Thyroid gland (tissue), 4 donors: Measurements from ENCODE around the gene TNIK. TPM values are rescaled to one million over a fixed set of nuclear protein-coding genes. Genes with fewer than 3 reads are reported as not detected.

Experiments used
- DNase-seq, 2 donors: peaks; one replicate each; pipeline ENCODE4 v3.0.0-alpha.2; 2019
- H3K27ac ChIP-seq, 3 donors: fragments of 200-600 bp; sonication (generic); 1 replicate in 2 of 3; 2 replicates in 1 of 3; pipeline ENCODE4 v1.5.1; 2016 to 2019; ENCODE audit warnings: mild to moderate bottlenecking in 1 of 3, moderate library complexity in 1 of 3
- H3K27me3 ChIP-seq: fragments of 200-600 bp; sonication (generic); one replicate; pipeline ENCODE4 v1.5.1; 2019
- H3K36me3 ChIP-seq, 2 donors: fragments of 200-600 bp; sonication (generic); one replicate each; pipeline ENCODE4 v1.5.1; 2016 to 2019
- H3K4me1 ChIP-seq, 2 donors: fragments of 200-600 bp; sonication (generic); one replicate each; pipeline ENCODE4 v1.5.1; 2017 to 2019
- H3K4me3 ChIP-seq, 3 donors: fragments of 200-600 bp; sonication (generic); replicated peaks in 1 of 3; 1 replicate in 2 of 3; 2 replicates in 1 of 3; pipeline ENCODE4 v1.5.1; 2016; ENCODE audit warnings: mild to moderate bottlenecking in 1 of 3
- H3K9me3 ChIP-seq: fragments of 200-600 bp; sonication (generic); one replicate; pipeline ENCODE4 v1.5.1; 2017
- CTCF ChIP-seq, 6 experiments: fragments of 200-600 bp in 3 of 6; fragments of 450-650 bp in 3 of 6; sonication (generic) in 3 of 6; IDR thresholded peaks; one replicate each; pipeline ENCODE4 v1.5.1; 2016 to 2019; ENCODE audit warnings: antibody characterized with exemption in 6 of 6, mild to moderate bottlenecking in 2 of 6, inconsistent platforms in 1 of 6, moderate library complexity in 1 of 6
- POLR2A ChIP-seq, 2 donors: fragments of 450-650 bp; IDR thresholded peaks; one replicate each; pipeline ENCODE4 v1.6.1; 2017; ENCODE audit warnings: antibody characterized with exemption in 2 of 2, mild to moderate bottlenecking in 2 of 2, moderate library complexity in 1 of 2
- whole genome bisulfite sequencing, 2 donors: methylation state at CpG; one replicate each; pipeline ENCODE4 v1.1.5; 2017; 5-methylcytosine and 5-hydroxymethylcytosine counted together
- intact Hi-C: fragments of 100-400 bp; cut with DNase I; formaldehyde crosslinking; loops from one replicate; pipeline ENCODE4 v1.15.1; 2023
- total RNA-seq, 4 donors: library from RNA; depleted of rRNA; stranded (reverse); fragments of >200 nt; gene quantifications; one replicate each; pipeline ENCODE4 v1.2.3, GENCODE V29; 2016

TNIK gene
- total RNA-seq, 4 donors from 2014 or later = 29.7 to 84.1 (median 48.9) TPM

GRCh38 chr3:171116824-171117395 lies 343.3 kb downstream of the TNIK start:
- intact Hi-C loops = no loop called here
- WGBS, 2 donors = 81 to 92% methylated on average over 2 of the region's 2 CpGs

GRCh38 chr3:171116365-171116764 lies 343.8 kb downstream of the TNIK start:
- intact Hi-C loops = no loop called here
- Histone ChIP-seq H3K27me3 (no peaks in the 10 kb centered on the region), H3K36me3 (no peaks in the 10 kb centered on the region), H3K27ac (no peak overlapping the region), H3K4me1 (no peaks in the 10 kb centered on the region), H3K4me3 (no peak overlapping the region), H3K9me3 (no peaks in the 10 kb centered on the region)
- DNase-seq = no peak
- TF ChIP-seq CTCF (IDR thresholded peaks at IDR 0.05) (no peak), POLR2A (IDR thresholded peaks at IDR 0.05) (no peak)

More at GRCh38 chr3:171116824-171117395, 343.3 kb downstream of the TNIK start:
- Histone ChIP-seq H3K4me1 (no peaks in the 10 kb centered on the region), H3K27me3 (no peaks in the 10 kb centered on the region), H3K27ac (no peak overlapping the region), H3K36me3 (no peaks in the 10 kb centered on the region), H3K4me3 (no peak overlapping the region), H3K9me3 (no peaks in the 10 kb centered on the region)
- TF ChIP-seq CTCF (IDR thresholded peaks at IDR 0.05) (no peak), POLR2A (IDR thresholded peaks at IDR 0.05) (no peak)
- DNase-seq = no peak

GRCh38 chr3:171115667-171116066 lies 344.5 kb downstream of the TNIK start:
- Histone ChIP-seq H3K9me3 (no peaks in the 10 kb centered on the region), H3K4me1 (no peaks in the 10 kb centered on the region), H3K27me3 (no peaks in the 10 kb centered on the region), H3K4me3 (no peak overlapping the region), H3K27ac (no peak overlapping the region), H3K36me3 (peaks cover 0 to under 1% of the 10 kb centered on the region in 2 donors)
- TF ChIP-seq CTCF (IDR thresholded peaks at IDR 0.05) (no peak), POLR2A (IDR thresholded peaks at IDR 0.05) (no peak)
- DNase-seq = no peak
- 84 to 88% methylated on average over 2 of the region's 2 CpGs for whole genome bisulfite sequencing, 2 donors
- intact Hi-C loops = no loop called here

GRCh38 chr3:171113716-171114115 lies 346.5 kb downstream of the TNIK start:
- 85 to 89% methylated on average over 3 of the region's 3 CpGs for WGBS, 2 donors
- H3K27me3 ChIP-seq = no peaks in the 10 kb centered on the region

More at GRCh38 chr3:171113716-171114115, 346.5 kb downstream of the TNIK start:
- H3K36me3 ChIP-seq = peaks cover 0 to 8% of the 10 kb centered on the region in 2 donors
- H3K9me3 ChIP-seq = no peaks in the 10 kb centered on the region
- H3K4me1 ChIP-seq = no peaks in the 10 kb centered on the region
- TF ChIP-seq POLR2A (IDR thresholded peaks at IDR 0.05) (no peak), CTCF (IDR thresholded peaks at IDR 0.05) (no peak)
- no peak overlapping the region for H3K4me3 ChIP-seq
- H3K27ac ChIP-seq = no peak overlapping the region
- intact Hi-C loops = no loop called here
- no peak for DNase-seq
